NB4 (cell line): ENCODE data around the gene PIK3C2G.

Source experiments
- MAX ChIP-seq: IDR thresholded peaks from 2 replicates; pipeline ENCODE4 v1.6.1; 2011; ENCODE audit warnings: low read depth, low read length
- MYC ChIP-seq: IDR thresholded peaks from 2 replicates; pipeline ENCODE4 v1.6.1; 2011; ENCODE audit warnings: low read depth, low read length
- POLR2A ChIP-seq: IDR thresholded peaks from 2 replicates; pipeline ENCODE4 v1.6.1; 2011; ENCODE audit warnings: mild to moderate bottlenecking; ENCODE audit not compliant: insufficient read length; ENCODE audit errors: extremely low read depth
- TF ChIP-seq, protein P1 (sequence below): IDR thresholded peaks from one replicate; pipeline ENCODE4 v1.5.1; 2012; ENCODE audit warnings: low read depth, low read length

GRCh38 chr12:18414671-18415070 lies 153.4 kb downstream of the PIK3C2G start:
- TF ChIP-seq, protein P1, sequence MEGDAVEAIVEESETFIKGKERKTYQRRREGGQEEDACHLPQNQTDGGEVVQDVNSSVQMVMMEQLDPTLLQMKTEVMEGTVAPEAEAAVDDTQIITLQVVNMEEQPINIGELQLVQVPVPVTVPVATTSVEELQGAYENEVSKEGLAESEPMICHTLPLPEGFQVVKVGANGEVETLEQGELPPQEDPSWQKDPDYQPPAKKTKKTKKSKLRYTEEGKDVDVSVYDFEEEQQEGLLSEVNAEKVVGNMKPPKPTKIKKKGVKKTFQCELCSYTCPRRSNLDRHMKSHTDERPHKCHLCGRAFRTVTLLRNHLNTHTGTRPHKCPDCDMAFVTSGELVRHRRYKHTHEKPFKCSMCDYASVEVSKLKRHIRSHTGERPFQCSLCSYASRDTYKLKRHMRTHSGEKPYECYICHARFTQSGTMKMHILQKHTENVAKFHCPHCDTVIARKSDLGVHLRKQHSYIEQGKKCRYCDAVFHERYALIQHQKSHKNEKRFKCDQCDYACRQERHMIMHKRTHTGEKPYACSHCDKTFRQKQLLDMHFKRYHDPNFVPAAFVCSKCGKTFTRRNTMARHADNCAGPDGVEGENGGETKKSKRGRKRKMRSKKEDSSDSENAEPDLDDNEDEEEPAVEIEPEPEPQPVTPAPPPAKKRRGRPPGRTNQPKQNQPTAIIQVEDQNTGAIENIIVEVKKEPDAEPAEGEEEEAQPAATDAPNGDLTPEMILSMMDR, result no peak
- TF ChIP-seq MAX, result no peak
- TF ChIP-seq POLR2A, result no peak
- no peak for TF ChIP-seq MYC
